GM18870 (cell line): ENCODE data around the gene L3MBTL4.
"Not testable (repeated sequence)": the region's sequence is repeated elsewhere in the genome, so short reads cannot be mapped to it uniquely, and the experiment has no call there.

ENCODE experiments used
- ATAC-seq: cut with Tn5 transposase; IDR thresholded peaks from one replicate; pipeline ENCODE4 v1.9.1; 2021; ENCODE audit warnings: moderate library complexity; ENCODE audit not compliant: unreplicated experiment

L3MBTL4 gene

GRCh38 chr18:6204476-6204875, 210.2 kb downstream of the L3MBTL4 start:
- no peak for ATAC-seq

- ATAC-seq, result no peak
Observed at GRCh38 chr18:6203791-6204190, 210.9 kb downstream of the L3MBTL4 start.

GRCh38 chr18:6202861-6203260, 211.8 kb downstream of the L3MBTL4 start:
- ATAC-seq, result no peak

GRCh38 chr18:6200204-6200774, 214.4 kb downstream of the L3MBTL4 start:
- no peak for ATAC-seq

GRCh38 chr18:6199777-6200176, 214.9 kb downstream of the L3MBTL4 start:
- no peak for ATAC-seq

- ATAC-seq, result no peak
Observed at GRCh38 chr18:6198585-6198984, 216.1 kb downstream of the L3MBTL4 start.

GRCh38 chr18:6194640-6195039, 220.1 kb downstream of the L3MBTL4 start:
- ATAC-seq, result no peak

- ATAC-seq, result not testable (repeated sequence)
Observed at GRCh38 chr18:6185782-6186181, 228.9 kb downstream of the L3MBTL4 start.

GRCh38 chr18:6174983-6175745, 239.5 kb downstream of the L3MBTL4 start:
- no peak for ATAC-seq

- ATAC-seq, result no peak
Observed at GRCh38 chr18:6170604-6171003, 244.1 kb downstream of the L3MBTL4 start.

GRCh38 chr18:6161549-6161948, 253.2 kb downstream of the L3MBTL4 start:
- ATAC-seq, result no peak

- ATAC-seq, result no peak
Observed at GRCh38 chr18:6159426-6159825, 255.3 kb downstream of the L3MBTL4 start.

- ATAC-seq, result no peak
Observed at GRCh38 chr18:6158958-6159357, 255.8 kb downstream of the L3MBTL4 start.

- ATAC-seq, result no peak
Observed at GRCh38 chr18:6156446-6156845, 258.3 kb downstream of the L3MBTL4 start.

- ATAC-seq, result no peak
Observed at GRCh38 chr18:6155707-6156106, 259.0 kb downstream of the L3MBTL4 start.

GRCh38 chr18:6150430-6150829, 264.3 kb downstream of the L3MBTL4 start:
- ATAC-seq, result no peak

- ATAC-seq, result no peak
Observed at GRCh38 chr18:6146307-6146661, 268.4 kb downstream of the L3MBTL4 start.

GRCh38 chr18:6145645-6146306, 268.9 kb downstream of the L3MBTL4 start:
- no peak for ATAC-seq

- ATAC-seq, result no peak
Observed at GRCh38 chr18:6139007-6139406, 275.7 kb downstream of the L3MBTL4 start.

GRCh38 chr18:6135901-6136300, 278.8 kb downstream of the L3MBTL4 start:
- not testable (repeated sequence) for ATAC-seq

- ATAC-seq, result not testable (repeated sequence)
Observed at GRCh38 chr18:6135029-6135428, 279.7 kb downstream of the L3MBTL4 start.

- no peak for ATAC-seq
Observed at GRCh38 chr18:6132751-6133368, 281.9 kb downstream of the L3MBTL4 start.
